Activated B cell treated with CpG ODN at 0.5 μM for 24 hours (primary cell): ENCODE measurements around the gene KLK13. TPM values are rescaled to one million over a fixed set of nuclear protein-coding genes. Genes with fewer than 3 reads are reported as not detected.

Experiments used
- ATAC-seq: fragments of 200-7000 bp; cut with Tn5 transposase; one replicate; pipeline ENCODE4 v1.10.0; 2021; ENCODE audit warnings: low read depth, mild to moderate bottlenecking, moderate library complexity
- CTCF ChIA-PET: fragments of 350-600 bp; sonication (Branson Sonifier 250); formaldehyde crosslinking; loops from one replicate; lab custom pipeline; 2021; ENCODE audit warnings: antibody characterized with exemption; lab: Charles Lee
- POLR2A ChIA-PET: fragments of 350-600 bp; sonication (Branson Sonifier 250); formaldehyde crosslinking; loops from one replicate; lab custom pipeline; 2021; ENCODE audit warnings: antibody characterized with exemption; lab: Charles Lee
- DNase-seq: peaks from one replicate; pipeline ENCODE4 v3.0.0; 2022
- H3K27ac Mint-ChIP-seq: one replicate; pipeline ENCODE4 v1.8.0; 2020; ENCODE audit warnings: mixed read lengths
- H3K27me3 Mint-ChIP-seq: one replicate; pipeline ENCODE4 v1.8.0; 2021; ENCODE audit warnings: mixed read lengths
- H3K36me3 Mint-ChIP-seq: one replicate; pipeline ENCODE4 v1.8.0; 2021; ENCODE audit warnings: low read depth, mixed read lengths
- H3K4me1 Mint-ChIP-seq: one replicate; pipeline ENCODE4 v1.8.0; 2021; ENCODE audit warnings: mixed read lengths
- H3K4me3 Mint-ChIP-seq: one replicate; pipeline ENCODE4 v1.8.0; 2020; ENCODE audit warnings: mild to moderate bottlenecking, mixed read lengths
- H3K9me3 Mint-ChIP-seq: one replicate; pipeline ENCODE4 v1.8.0; 2020; ENCODE audit warnings: mixed read lengths
- CTCF ChIP-seq: fragments of 200-600 bp; IDR thresholded peaks from one replicate; pipeline ENCODE4 v1.8.0; 2022; ENCODE audit warnings: antibody characterized with exemption, mild to moderate bottlenecking
- intact Hi-C: fragments of 100-400 bp; cut with micrococcal nuclease; formaldehyde crosslinking; loops from one replicate; pipeline ENCODE4 v1.15.1; 2024
- total RNA-seq: library from RNA; stranded (reverse); gene quantifications from 2 replicates; pipeline ENCODE4 v1.2.3, GENCODE V29; 2022

Gene KLK13
- total RNA-seq, 1 donor from 2014 or later, result not detected

DNA sequence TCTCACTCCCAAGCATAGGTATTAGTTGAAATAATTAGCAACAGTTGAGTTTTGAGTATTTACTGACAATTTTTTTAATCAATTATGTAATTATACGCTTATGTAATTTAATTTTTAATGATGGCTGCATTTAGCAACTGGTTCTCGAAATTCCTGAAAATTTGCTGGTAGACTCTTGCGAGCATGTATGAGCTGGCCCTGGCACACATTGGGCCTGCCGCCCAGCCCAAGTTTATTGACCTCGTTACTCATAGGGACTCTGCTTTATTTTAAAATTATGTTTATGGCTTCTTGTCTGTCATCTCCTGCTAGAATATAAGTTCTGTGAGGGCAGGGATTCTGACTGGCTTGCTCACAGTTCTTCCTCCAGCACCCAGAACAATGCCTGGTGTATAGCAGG lies 11.1 kb upstream of the KLK13 start:
- H3K27ac Mint-ChIP-seq, result no peak overlapping the region
- no peak for TF ChIP-seq CTCF
- DNase-seq, result no peak
- no peaks in the 10 kb centered on the region for H3K36me3 Mint-ChIP-seq
- H3K4me3 Mint-ChIP-seq, result no peak overlapping the region
- CTCF ChIA-PET, result no interaction called here
- POLR2A ChIA-PET, result no interaction called here
- H3K4me1 Mint-ChIP-seq, result no peaks in the 10 kb centered on the region
- no peak for ATAC-seq
- intact Hi-C loops, result no loop called here
- peaks cover 11% of the 10 kb centered on the region for H3K9me3 Mint-ChIP-seq
- H3K27me3 Mint-ChIP-seq, result no peaks in the 10 kb centered on the region

GRCh38 chr19:51071095-51071405 lies 6.2 kb upstream of the KLK13 start:
- H3K27ac Mint-ChIP-seq, result no peak overlapping the region
- intact Hi-C loops, result no loop called here
- peaks cover 14% of the 10 kb centered on the region for H3K27me3 Mint-ChIP-seq
- peaks cover 11% of the 10 kb centered on the region for H3K9me3 Mint-ChIP-seq
- no peaks in the 10 kb centered on the region for H3K36me3 Mint-ChIP-seq
- no peak for DNase-seq
- no peaks in the 10 kb centered on the region for H3K4me1 Mint-ChIP-seq
- POLR2A ChIA-PET, result no interaction called here
- ATAC-seq, result no peak
- CTCF ChIA-PET, result no interaction called here
- H3K4me3 Mint-ChIP-seq, result no peak overlapping the region
- TF ChIP-seq CTCF, result no peak

GRCh38 chr19:51070334-51071094 lies 5.6 kb upstream of the KLK13 start:
- peaks cover 11% of the 10 kb centered on the region for H3K9me3 Mint-ChIP-seq
- peaks cover 17% of the 10 kb centered on the region for H3K27me3 Mint-ChIP-seq
- no peak for TF ChIP-seq CTCF
- H3K36me3 Mint-ChIP-seq, result no peaks in the 10 kb centered on the region
- ATAC-seq (no peak), DNase-seq (no peak)
- ChIA-PET POLR2A (no interaction called here), CTCF (no interaction called here)
- H3K27ac Mint-ChIP-seq, result no peak overlapping the region
- intact Hi-C loops, result no loop called here
- H3K4me3 Mint-ChIP-seq, result no peak overlapping the region
- no peaks in the 10 kb centered on the region for H3K4me1 Mint-ChIP-seq

GRCh38 chr19:51066393-51067186 lies 1.7 kb upstream of the KLK13 start:
- H3K27ac Mint-ChIP-seq, result no peak overlapping the region

More at GRCh38 chr19:51066393-51067186, 1.7 kb upstream of the KLK13 start:
- Mint-ChIP-seq H3K27me3 (peaks cover 36% of the 10 kb centered on the region), H3K9me3 (peaks cover 2% of the 10 kb centered on the region), H3K4me3 (no peak overlapping the region), H3K4me1 (no peaks in the 10 kb centered on the region), H3K36me3 (no peaks in the 10 kb centered on the region)
- DNase-seq, result no peak
- no peak for TF ChIP-seq CTCF
- no peak for ATAC-seq
- ChIA-PET POLR2A (no interaction called here), CTCF (no interaction called here)
- intact Hi-C loops, result no loop called here
